Stomach smooth muscle (tissue), 2 donors: ENCODE measurements around the gene RHBG.

ENCODE experiments used
- H3K27ac ChIP-seq: one replicate; pipeline ENCODE4 v1.7.0; 2013; ENCODE audit warnings: mild to moderate bottlenecking, low read length, inconsistent platforms
- H3K27me3 ChIP-seq, 2 donors: one replicate each; pipeline ENCODE4 v1.7.0; 2013; ENCODE audit warnings: low read length in 2 of 2; ENCODE audit not compliant: insufficient read depth in 2 of 2, control insufficient read depth in 1 of 2
- H3K36me3 ChIP-seq, 2 donors: one replicate each; pipeline ENCODE4 v1.7.0; 2013; ENCODE audit warnings: low read length in 2 of 2; ENCODE audit not compliant: control insufficient read depth in 2 of 2, insufficient read depth in 2 of 2
- H3K4me1 ChIP-seq: one replicate; pipeline ENCODE4 v1.7.0; 2013; ENCODE audit warnings: low read length; ENCODE audit not compliant: control insufficient read depth, insufficient read depth
- H3K4me3 ChIP-seq, 2 donors: one replicate each; pipeline ENCODE4 v1.7.0; 2013; ENCODE audit warnings: low read length in 2 of 2
- H3K9ac ChIP-seq, 2 donors: one replicate each; pipeline ENCODE4 v1.7.0; 2013; ENCODE audit warnings: low read length in 2 of 2, mild to moderate bottlenecking in 1 of 2
- H3K9me3 ChIP-seq, 2 donors: one replicate each; pipeline ENCODE4 v1.7.0; 2013; ENCODE audit warnings: low read length in 2 of 2; ENCODE audit not compliant: control insufficient read depth in 2 of 2
- donor health status: healthy.
- donor health status: Pancreatic carcinoma.

The RHBG gene

DNA sequence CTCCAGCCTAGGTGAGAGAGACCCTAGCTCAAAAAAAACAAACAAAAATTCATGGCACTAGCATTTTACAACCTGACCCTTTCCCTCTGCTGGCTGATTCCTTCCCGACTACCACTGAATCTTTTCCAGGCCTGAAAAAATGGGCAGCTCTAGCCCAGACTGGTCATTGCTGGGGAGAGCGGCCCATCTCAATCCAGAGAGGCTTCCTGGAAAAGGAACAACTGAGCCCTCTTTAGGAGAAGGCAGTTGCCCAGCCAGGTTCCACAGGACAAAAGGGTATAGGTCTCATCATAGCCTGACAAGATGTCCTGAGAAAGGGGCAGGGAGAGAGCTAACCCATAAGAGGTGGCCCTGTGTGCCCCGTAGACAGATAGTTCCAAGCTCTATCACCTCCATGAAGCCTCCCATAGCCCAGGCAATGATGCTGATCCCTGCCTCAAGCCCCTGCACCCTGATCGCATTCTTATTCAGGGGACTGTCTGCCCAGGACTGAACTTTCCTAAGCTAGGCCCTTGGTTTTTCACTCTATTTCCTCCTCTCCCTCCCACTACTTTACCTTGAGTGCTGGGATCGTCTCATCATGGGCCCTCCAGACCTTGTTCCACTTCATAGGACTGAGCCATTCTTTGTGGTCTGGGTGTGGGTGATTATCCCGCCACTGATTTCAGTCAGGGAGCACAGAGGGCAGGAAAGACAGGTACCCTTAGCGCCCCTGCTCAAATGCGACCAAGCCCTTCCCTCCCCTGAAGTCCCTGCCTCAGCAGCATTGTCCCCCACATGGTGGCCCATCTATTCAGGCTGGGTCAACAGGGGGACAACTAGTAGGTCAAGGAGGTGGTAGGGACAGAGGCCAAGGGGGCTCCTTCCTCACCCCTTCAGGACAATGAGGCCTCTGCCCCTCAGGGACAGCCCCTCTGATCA lies 18.2 kb downstream of the RHBG start:
- Histone ChIP-seq H3K9me3 (no peaks in the 10 kb centered on the region), H3K4me3 (no peak overlapping the region), H3K4me1 (peaks cover 9% of the 10 kb centered on the region), H3K27me3 (peaks cover 39 to 44% of the 10 kb centered on the region in 2 donors), H3K9ac (no peak overlapping the region), H3K36me3 (no peaks in the 10 kb centered on the region), H3K27ac (no peak overlapping the region)

DNA sequence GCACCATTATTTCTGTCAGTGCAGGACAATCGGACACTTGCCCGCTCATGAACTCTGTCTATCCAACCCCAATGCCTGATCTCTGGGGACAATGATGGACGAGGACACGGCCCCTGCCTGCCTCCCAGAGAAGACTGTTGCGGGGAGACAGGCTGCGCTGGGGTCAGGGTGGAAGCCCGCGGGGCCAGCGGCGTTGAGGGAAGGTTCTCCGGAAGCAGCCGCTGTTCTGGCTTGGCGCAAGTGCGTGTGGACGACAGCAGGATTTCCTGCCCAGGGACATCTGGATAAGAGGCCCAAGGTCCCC lies 18.8 kb downstream of the RHBG start:
- peaks cover 39 to 48% of the 10 kb centered on the region in 2 donors for H3K27me3 ChIP-seq
- no peak overlapping the region for H3K9ac ChIP-seq
- H3K4me1 ChIP-seq, result peaks cover 9% of the 10 kb centered on the region
- H3K36me3 ChIP-seq, result no peaks in the 10 kb centered on the region
- H3K27ac ChIP-seq, result no peak overlapping the region
- no peak overlapping the region for H3K4me3 ChIP-seq
- no peaks in the 10 kb centered on the region for H3K9me3 ChIP-seq

DNA sequence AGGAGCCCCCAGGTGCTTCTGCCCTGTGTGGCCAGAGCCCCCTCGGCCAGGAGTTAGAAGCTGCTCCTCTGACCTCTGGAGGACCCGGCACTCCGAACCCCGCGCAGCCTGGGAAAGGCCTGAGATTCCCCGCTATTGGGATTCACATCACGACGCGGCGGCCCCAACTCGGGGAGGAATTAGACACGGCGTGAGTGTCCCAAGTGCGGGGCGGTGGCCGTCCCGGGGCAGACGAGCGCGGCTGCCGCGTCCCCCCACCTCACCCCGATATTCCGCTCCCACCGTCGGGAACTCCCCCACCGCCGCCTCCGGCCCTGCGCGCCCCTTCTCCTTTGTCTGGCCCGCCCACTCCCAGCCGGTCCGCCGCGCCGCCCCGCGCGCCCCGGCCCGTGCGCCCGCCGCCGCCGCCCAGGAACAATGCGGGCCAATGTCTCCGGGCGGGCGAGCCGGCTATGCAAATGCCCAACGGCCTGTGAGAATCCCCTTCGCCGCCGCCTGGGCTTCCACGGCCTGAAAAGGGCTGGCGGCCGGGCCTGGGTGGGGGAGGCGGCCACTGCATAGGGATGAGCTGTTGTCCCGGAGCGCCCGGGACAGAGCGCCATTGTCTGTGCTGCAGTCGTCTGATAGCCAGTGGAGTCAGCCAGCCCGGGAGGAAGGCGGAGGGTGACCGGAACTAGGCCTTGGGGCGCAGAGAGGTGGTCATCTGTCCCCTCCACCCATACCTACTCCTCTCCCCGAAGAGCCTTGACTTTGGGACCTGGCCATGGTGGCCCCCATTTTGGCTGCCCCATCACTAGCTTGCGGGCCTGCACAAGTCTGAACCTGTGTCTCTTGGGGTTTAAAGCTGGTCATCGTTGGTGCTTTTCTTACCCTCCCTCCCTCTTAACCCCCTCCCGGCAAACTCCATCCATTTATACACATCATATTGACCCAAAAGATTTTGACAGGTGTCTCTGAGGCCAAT lies 19.4 kb downstream of the RHBG start:
- H3K4me1 ChIP-seq, result peaks cover 9% of the 10 kb centered on the region
- no peaks in the 10 kb centered on the region for H3K36me3 ChIP-seq
- H3K9me3 ChIP-seq, result no peaks in the 10 kb centered on the region
- peak overlapping the region in 1 of 2 donors; percentile 8 for H3K4me3 ChIP-seq
- H3K27me3 ChIP-seq, result peaks cover 39 to 48% of the 10 kb centered on the region in 2 donors
- no peak overlapping the region for H3K9ac ChIP-seq
- no peak overlapping the region for H3K27ac ChIP-seq

DNA sequence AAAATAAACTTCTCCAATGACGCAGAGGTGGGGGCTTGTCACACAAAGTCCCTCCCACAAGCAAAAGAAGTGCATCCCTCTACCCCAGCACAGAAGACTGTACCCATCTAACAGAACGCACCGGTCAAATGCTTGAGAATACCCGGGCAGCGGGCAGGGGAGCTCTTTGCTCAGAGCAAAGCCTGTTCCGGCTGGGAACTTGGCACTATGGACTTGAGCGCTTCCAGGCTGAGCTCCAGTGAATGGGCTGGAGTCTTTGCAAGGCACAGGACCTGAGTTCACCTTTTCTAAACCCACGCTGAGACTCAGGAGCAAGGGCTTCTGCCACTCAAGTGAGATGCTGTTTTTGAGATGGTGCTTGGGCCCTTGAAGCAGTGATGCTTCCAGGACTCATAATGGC lies 20.3 kb downstream of the RHBG start:
- no peak overlapping the region for H3K9ac ChIP-seq
- H3K4me3 ChIP-seq, result no peak overlapping the region
- H3K27ac ChIP-seq, result no peak overlapping the region
- peaks cover 9% of the 10 kb centered on the region for H3K4me1 ChIP-seq
- no peaks in the 10 kb centered on the region for H3K9me3 ChIP-seq
- peaks cover 39 to 48% of the 10 kb centered on the region in 2 donors for H3K27me3 ChIP-seq
- H3K36me3 ChIP-seq, result no peaks in the 10 kb centered on the region

DNA sequence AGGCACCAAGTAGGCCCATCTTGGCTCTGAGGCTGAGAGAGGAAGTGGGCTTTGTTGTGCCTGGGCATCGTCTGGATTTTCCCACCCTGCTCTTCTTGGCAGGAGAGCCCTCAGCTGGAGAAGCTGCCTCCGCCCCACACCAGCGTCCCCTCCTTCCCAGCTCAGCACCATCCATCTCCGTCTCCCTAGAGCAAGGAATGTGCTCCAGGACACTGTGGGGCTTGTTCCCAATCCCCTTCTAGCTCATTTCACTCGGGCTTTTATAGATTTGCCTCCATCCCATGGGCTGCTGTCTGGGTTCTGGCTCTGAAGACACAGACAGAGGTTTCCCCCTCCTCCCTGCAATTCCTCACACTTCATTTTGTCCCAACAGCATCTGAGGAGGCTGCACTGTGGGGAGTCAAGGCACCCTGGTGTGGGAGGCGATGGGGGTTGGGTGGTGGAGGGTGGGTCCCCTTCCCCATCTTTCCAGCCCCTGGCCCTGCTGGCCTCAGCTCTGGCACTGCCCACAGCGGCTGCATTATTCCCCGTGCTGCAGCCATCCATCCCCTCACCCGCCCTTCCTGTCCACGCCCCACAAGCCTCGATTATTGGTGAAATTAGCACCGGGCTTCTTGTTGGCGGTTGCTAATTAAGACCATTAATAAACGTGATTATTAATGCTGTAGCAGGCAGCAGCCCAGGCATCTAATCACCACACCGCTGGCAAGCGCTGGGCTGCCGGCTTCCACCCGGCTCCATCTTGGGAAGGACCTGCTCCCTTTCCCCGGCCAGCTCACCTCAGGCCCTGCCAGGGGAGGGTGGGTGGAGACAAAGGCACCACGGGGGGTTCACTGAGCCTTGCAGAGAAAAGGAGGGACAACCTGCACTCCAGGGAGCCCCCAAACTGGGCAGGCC lies 21.7 kb downstream of the RHBG start:
- Histone ChIP-seq H3K4me1 (peaks cover 9% of the 10 kb centered on the region), H3K36me3 (no peaks in the 10 kb centered on the region), H3K9ac (no peak overlapping the region), H3K27me3 (peaks cover 39 to 48% of the 10 kb centered on the region in 2 donors), H3K9me3 (no peaks in the 10 kb centered on the region), H3K27ac (no peak overlapping the region), H3K4me3 (no peak overlapping the region)

DNA sequence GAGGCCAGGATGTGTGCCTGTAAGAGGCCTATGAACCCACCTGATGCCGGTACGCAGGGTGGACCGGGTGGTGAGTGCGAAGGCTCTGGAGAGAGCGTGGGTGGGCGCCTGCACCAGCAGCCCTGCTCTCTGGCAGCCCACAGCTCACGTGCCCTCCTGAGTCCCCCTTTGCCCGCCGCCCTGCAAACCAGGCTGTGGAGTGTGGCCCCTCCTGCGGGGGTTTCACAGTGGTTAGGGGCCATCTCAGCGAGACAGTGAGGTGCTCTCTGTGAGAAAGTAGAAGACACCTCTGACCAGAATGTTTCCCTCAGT lies 22.3 kb downstream of the RHBG start:
- Histone ChIP-seq H3K9me3 (no peaks in the 10 kb centered on the region), H3K9ac (no peak overlapping the region), H3K27me3 (peaks cover 33 to 48% of the 10 kb centered on the region in 2 donors), H3K36me3 (no peaks in the 10 kb centered on the region), H3K4me3 (no peak overlapping the region), H3K4me1 (peaks cover 9% of the 10 kb centered on the region), H3K27ac (no peak overlapping the region)

DNA sequence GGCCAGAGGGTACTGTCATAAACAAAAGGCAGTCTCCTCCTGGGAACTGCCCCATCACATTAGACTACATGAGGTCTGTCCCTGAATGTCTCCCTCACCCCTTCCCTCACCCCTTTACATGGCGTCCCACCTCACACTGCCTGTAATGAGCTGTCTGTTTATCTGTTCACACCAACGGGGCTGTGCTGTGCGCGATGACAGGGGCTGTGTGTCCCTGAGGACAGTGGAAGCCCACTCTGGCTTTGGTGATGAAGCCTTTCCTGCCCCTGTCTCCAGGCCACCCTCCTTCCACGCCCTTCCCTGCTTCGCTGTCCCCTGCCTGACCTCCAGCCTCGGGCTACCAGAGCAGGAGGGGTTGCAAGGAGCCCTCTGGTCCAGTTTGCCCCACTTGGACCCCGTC lies 22.7 kb downstream of the RHBG start:
- no peak overlapping the region for H3K4me3 ChIP-seq
- peaks cover 9% of the 10 kb centered on the region for H3K4me1 ChIP-seq
- no peaks in the 10 kb centered on the region for H3K36me3 ChIP-seq
- peaks cover 33 to 48% of the 10 kb centered on the region in 2 donors for H3K27me3 ChIP-seq
- no peak overlapping the region for H3K27ac ChIP-seq
- no peak overlapping the region for H3K9ac ChIP-seq
- H3K9me3 ChIP-seq, result no peaks in the 10 kb centered on the region

DNA sequence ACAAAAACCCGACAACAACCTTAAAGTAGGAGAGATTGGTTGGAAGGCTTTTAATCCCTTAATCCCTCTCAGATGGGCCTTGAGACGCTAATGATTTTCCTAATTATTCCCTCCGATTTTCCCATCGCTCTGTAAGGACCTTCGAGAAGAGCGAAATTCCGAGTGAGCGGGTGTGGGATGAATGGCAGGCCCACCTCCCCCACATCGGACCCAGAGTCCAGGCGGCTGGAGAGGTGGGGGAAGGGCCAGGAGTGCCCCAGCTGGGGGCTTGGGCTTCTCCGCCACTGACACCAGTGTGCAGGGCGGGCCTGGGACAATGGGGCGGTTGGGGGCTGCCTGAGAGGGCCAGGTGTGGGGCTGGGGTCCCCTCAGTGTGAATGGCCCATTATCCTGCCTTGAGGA lies 23.4 kb downstream of the RHBG start:
- Histone ChIP-seq H3K4me3 (no peak overlapping the region), H3K9me3 (no peaks in the 10 kb centered on the region), H3K4me1 (peaks cover 9% of the 10 kb centered on the region), H3K27ac (no peak overlapping the region), H3K27me3 (peaks cover 31 to 46% of the 10 kb centered on the region in 2 donors), H3K36me3 (no peaks in the 10 kb centered on the region), H3K9ac (no peak overlapping the region)

DNA sequence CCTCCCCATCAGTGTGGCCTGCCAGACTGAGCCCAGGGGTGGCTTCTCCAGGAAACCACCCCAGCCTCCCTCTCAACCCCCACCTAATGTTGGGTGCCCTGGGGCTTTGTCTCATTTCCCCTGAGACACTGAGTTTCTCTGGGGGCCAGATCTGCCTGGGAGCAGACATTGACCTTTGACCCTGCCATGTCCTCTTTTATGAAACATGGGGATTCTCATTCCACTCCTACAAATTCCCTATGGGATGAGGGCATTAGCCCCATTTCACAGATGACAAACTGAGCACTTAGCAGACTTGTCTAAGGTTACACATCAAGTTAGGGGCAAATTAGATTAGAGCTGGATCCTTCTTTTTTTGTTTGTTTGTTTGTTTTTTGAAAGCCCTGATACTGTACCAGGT lies 24.1 kb downstream of the RHBG start:
- no peak overlapping the region for H3K9ac ChIP-seq
- H3K27me3 ChIP-seq, result peaks cover 25 to 39% of the 10 kb centered on the region in 2 donors
- no peaks in the 10 kb centered on the region for H3K36me3 ChIP-seq
- no peaks in the 10 kb centered on the region for H3K9me3 ChIP-seq
- H3K4me3 ChIP-seq, result no peak overlapping the region
- peaks cover 6% of the 10 kb centered on the region for H3K4me1 ChIP-seq
- no peak overlapping the region for H3K27ac ChIP-seq

DNA sequence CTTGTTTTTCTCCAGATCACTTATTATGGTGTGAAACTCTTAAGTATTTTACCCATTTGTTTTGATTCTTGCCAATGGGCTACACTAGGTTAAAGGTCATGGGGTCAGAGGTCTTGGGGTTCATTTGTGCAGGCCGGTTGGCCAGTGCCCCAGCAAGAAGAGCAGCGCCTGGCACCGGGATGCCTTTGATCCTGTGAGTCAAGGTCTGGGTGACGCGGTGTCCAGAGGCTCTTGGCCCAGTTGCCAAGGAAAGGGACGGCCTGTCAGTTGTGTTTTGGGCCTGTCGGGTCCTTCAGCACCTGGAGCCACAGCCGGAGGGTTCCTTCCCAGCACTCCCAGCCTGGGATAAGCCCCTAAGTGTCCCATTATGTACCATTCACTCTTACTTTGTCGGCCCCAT lies 25.1 kb downstream of the RHBG start:
- no peak overlapping the region for H3K4me3 ChIP-seq
- H3K27me3 ChIP-seq, result peaks cover 19 to 31% of the 10 kb centered on the region in 2 donors
- H3K36me3 ChIP-seq, result no peaks in the 10 kb centered on the region
- no peaks in the 10 kb centered on the region for H3K9me3 ChIP-seq
- H3K4me1 ChIP-seq, result no peaks in the 10 kb centered on the region
- H3K27ac ChIP-seq, result no peak overlapping the region
- no peak overlapping the region for H3K9ac ChIP-seq
